GM15510 (cell line): ENCODE measurements around the gene TMEM132C.

ENCODE experiments used
- POLR2A ChIP-seq: IDR thresholded peaks from 3 replicates; pipeline ENCODE4 v1.6.1; 2011; ENCODE audit warnings: borderline replicate concordance; ENCODE audit not compliant: insufficient read length; ENCODE audit errors: extremely low read depth

TMEM132C gene

GRCh38 chr12:128268379-128268995, 1.5 kb downstream of the TMEM132C start:
- no peak for TF ChIP-seq POLR2A

GRCh38 chr12:128269181-128269591, 2.2 kb downstream of the TMEM132C start:
- no peak for TF ChIP-seq POLR2A

- no peak for TF ChIP-seq POLR2A
Measured at GRCh38 chr12:128276471-128276870, 9.5 kb downstream of the TMEM132C start.

GRCh38 chr12:128286970-128287369, 20.0 kb downstream of the TMEM132C start:
- TF ChIP-seq POLR2A = no peak

- no peak for TF ChIP-seq POLR2A
Measured at GRCh38 chr12:128288357-128288756, 21.4 kb downstream of the TMEM132C start.

GRCh38 chr12:128288896-128289295, 21.9 kb downstream of the TMEM132C start:
- no peak for TF ChIP-seq POLR2A

GRCh38 chr12:128290938-128291337, 24.0 kb downstream of the TMEM132C start:
- no peak for TF ChIP-seq POLR2A

- TF ChIP-seq POLR2A = no peak
Measured at GRCh38 chr12:128298091-128298748, 31.2 kb downstream of the TMEM132C start.

GRCh38 chr12:128305336-128305892, 38.4 kb downstream of the TMEM132C start:
- TF ChIP-seq POLR2A = no peak

GRCh38 chr12:128307791-128308190, 40.8 kb downstream of the TMEM132C start:
- TF ChIP-seq POLR2A = no peak

GRCh38 chr12:128312661-128313060, 45.7 kb downstream of the TMEM132C start:
- TF ChIP-seq POLR2A = no peak

GRCh38 chr12:128313931-128314330, 47.0 kb downstream of the TMEM132C start:
- no peak for TF ChIP-seq POLR2A

- TF ChIP-seq POLR2A = no peak
Measured at GRCh38 chr12:128314611-128315010, 47.6 kb downstream of the TMEM132C start.

- no peak for TF ChIP-seq POLR2A
Measured at GRCh38 chr12:128316078-128316477, 49.1 kb downstream of the TMEM132C start.

- TF ChIP-seq POLR2A = no peak
Measured at GRCh38 chr12:128316973-128317526, 50.1 kb downstream of the TMEM132C start.

GRCh38 chr12:128318341-128318740, 51.4 kb downstream of the TMEM132C start:
- TF ChIP-seq POLR2A = no peak
